HepG2 (cell line): ENCODE results near the gene BRCA1. TPM values are rescaled to one million over a fixed set of nuclear protein-coding genes. Genes with fewer than 3 reads are reported as not detected.

ENCODE experiments used
- ATF7-NPFF ChIP-seq: sonication (generic); formaldehyde crosslinking; IDR thresholded peaks from 2 replicates; pipeline ENCODE4 v1.8.1; 2023; ENCODE audit warnings: mild to moderate bottlenecking, low read depth, missing genetic modification reagents, moderate library complexity
- BATF2 ChIP-seq: sonication (generic); formaldehyde crosslinking; IDR thresholded peaks from 2 replicates; pipeline ENCODE4 v1.8.0; 2022; ENCODE audit warnings: mild to moderate bottlenecking, missing genetic modification reagents, moderate library complexity
- EEA1 ChIP-seq: sonication (generic); formaldehyde crosslinking; IDR thresholded peaks from 2 replicates; pipeline ENCODE4 v1.5.1; 2020; ENCODE audit warnings: mild to moderate bottlenecking, missing genetic modification reagents, borderline replicate concordance
- EP300 ChIP-seq, 3 experiments: sonication (generic) in 1 of 3; formaldehyde crosslinking in 1 of 3; IDR thresholded peaks; 2 replicates each; pipeline versions ENCODE4 v1.5.1 to v1.6.1; 2011 to 2020; ENCODE audit warnings: low read depth in 2 of 3, low read length in 2 of 3, borderline replicate concordance in 1 of 3, improper control_type of control experiment in 1 of 3, mild to moderate bottlenecking in 1 of 3, missing genetic modification reagents in 1 of 3, moderate library complexity in 1 of 3
- ERF ChIP-seq: IDR thresholded peaks from 2 replicates; pipeline ENCODE4 v1.6.1; 2018; ENCODE audit warnings: missing biosample characterization, missing genetic modification reagents
- EZH2 ChIP-seq: conservative IDR thresholded peaks from 2 replicates; pipeline ENCODE4 v1.6.1; 2012; ENCODE audit warnings: mild to moderate bottlenecking, low read depth, low read length, moderate library complexity
- HCFC1 ChIP-seq: fragments of 150-350 bp; IDR thresholded peaks from 2 replicates; pipeline ENCODE4 v1.6.1; 2014; ENCODE audit warnings: low read depth, low read length
- KAT8 ChIP-seq: IDR thresholded peaks from 2 replicates; pipeline ENCODE4 v1.6.1; 2016; ENCODE audit warnings: missing genetic modification reagents, missing compliant biosample characterization
- MED1 ChIP-seq: sonication (generic); formaldehyde crosslinking; IDR thresholded peaks from 2 replicates; pipeline ENCODE4 v1.4.0; 2020; ENCODE audit warnings: missing genetic modification reagents
- NFYB ChIP-seq: sonication (generic); formaldehyde crosslinking; IDR thresholded peaks from 2 replicates; pipeline ENCODE4 v1.4.0; 2020; ENCODE audit warnings: missing genetic modification reagents
- PHF8 ChIP-seq: sonication (generic); formaldehyde crosslinking; IDR thresholded peaks from 2 replicates; pipeline ENCODE4 v1.5.0; 2020; ENCODE audit warnings: missing genetic modification reagents
- RBM22 ChIP-seq: fragments of 200-400 bp; formaldehyde crosslinking; optimal IDR thresholded peaks from 2 replicates; pipeline ENCODE3; 2017; ENCODE audit warnings: mild to moderate bottlenecking, low read length, moderate library complexity
- REL ChIP-seq: sonication (generic); formaldehyde crosslinking; conservative IDR thresholded peaks from 2 replicates; pipeline ENCODE4 v1.8.0; 2022; ENCODE audit warnings: mild to moderate bottlenecking, missing genetic modification reagents, moderate library complexity
- THAP7 ChIP-seq: sonication (generic); formaldehyde crosslinking; IDR thresholded peaks from 2 replicates; pipeline ENCODE4 v1.8.1; 2023; ENCODE audit warnings: mild to moderate bottlenecking, missing genetic modification reagents
- TMF1 ChIP-seq: sonication (generic); formaldehyde crosslinking; IDR thresholded peaks from 2 replicates; pipeline ENCODE4 v1.8.1; 2022; ENCODE audit warnings: low read depth, missing genetic modification reagents
- ZBTB21 ChIP-seq: sonication (generic); formaldehyde crosslinking; IDR thresholded peaks from 2 replicates; pipeline ENCODE4 v1.4.0; 2020; ENCODE audit warnings: missing genetic modification reagents
- ZFP36 ChIP-seq: fragments of 150-350 bp; IDR thresholded peaks from 2 replicates; pipeline ENCODE4 v1.6.1; 2018; ENCODE audit warnings: borderline replicate concordance, low read length, low read depth; ENCODE audit not compliant: partially characterized antibody
- ZIK1 ChIP-seq: sonication (generic); formaldehyde crosslinking; IDR thresholded peaks from 2 replicates; pipeline ENCODE4 v1.5.0; 2020; ENCODE audit warnings: mild to moderate bottlenecking, low read depth, missing genetic modification reagents, borderline replicate concordance
- ZNF205 ChIP-seq: IDR thresholded peaks from 2 replicates; pipeline ENCODE4 v1.6.1; 2018; ENCODE audit warnings: missing biosample characterization, missing genetic modification reagents
- ZNF207 ChIP-seq: fragments of 450-650 bp; IDR thresholded peaks from 2 replicates; pipeline ENCODE4 v1.6.1; 2016; ENCODE audit warnings: antibody characterized with exemption, borderline replicate concordance
- ZNF337 ChIP-seq: sonication (generic); formaldehyde crosslinking; IDR thresholded peaks from 2 replicates; pipeline ENCODE4 v1.5.1; 2020; ENCODE audit warnings: missing genetic modification reagents, low read depth, mild to moderate bottlenecking, borderline replicate concordance
- ZNF430 ChIP-seq: sonication (generic); formaldehyde crosslinking; IDR thresholded peaks from 2 replicates; pipeline ENCODE4 v1.9.0; 2021; ENCODE audit warnings: mild to moderate bottlenecking, missing genetic modification reagents
- ZNF720 ChIP-seq: sonication (generic); formaldehyde crosslinking; IDR thresholded peaks from 2 replicates; pipeline ENCODE4 v1.4.0; 2020; ENCODE audit warnings: missing genetic modification reagents
- ZNF839 ChIP-seq: sonication (generic); formaldehyde crosslinking; IDR thresholded peaks from 2 replicates; pipeline ENCODE4 v1.4.0; 2020; ENCODE audit warnings: missing genetic modification reagents, mild to moderate bottlenecking, borderline replicate concordance
- ZZZ3 ChIP-seq: sonication (generic); formaldehyde crosslinking; IDR thresholded peaks from 2 replicates; pipeline ENCODE4 v1.4.0; 2020; ENCODE audit warnings: missing genetic modification reagents, mild to moderate bottlenecking, borderline replicate concordance
- polyA plus RNA-seq, 8 experiments: library from polyadenylated mRNA; depleted of rRNA in 3 of 8; stranded (reverse) in 7 of 8; unstranded in 1 of 8; fragments of >200 nt; fragmentation: Illumina TruSeq in 4 of 8; extraction: Trizol in 4 of 8; gene quantifications; 2 replicates each; pipeline versions ENCODE4 v1.2.1 to v1.2.3, GENCODE V29; 2011 to 2016; ENCODE audit warnings: low read depth in 4 of 8, missing spikeins in 1 of 8, mixed read lengths in 1 of 8; ENCODE audit not compliant: insufficient read depth in 1 of 8
- total RNA-seq, 5 experiments: library from RNA; depleted of rRNA; stranded (reverse); fragments of >200 nt; fragmentation: Illumina TruSeq; extraction: Trizol; gene quantifications; 2 replicates each; pipeline ENCODE4 v1.2.3, GENCODE V29; 2016; ENCODE audit warnings: low read depth in 1 of 5
- TF ChIP-seq, protein P1 (sequence below): sonication (generic); formaldehyde crosslinking; IDR thresholded peaks from 2 replicates; pipeline ENCODE4 v1.5.1; 2020; ENCODE audit warnings: missing genetic modification reagents, mild to moderate bottlenecking, borderline replicate concordance
- TF ChIP-seq, protein P2 (sequence below): IDR thresholded peaks from 2 replicates; pipeline ENCODE4 v1.6.1; 2016; ENCODE audit warnings: mild to moderate bottlenecking, missing biosample characterization, missing genetic modification reagents

Gene BRCA1
- total and polyA plus RNA-seq, 2 of the 13 experiments (the other 11 are each of a cell fraction or from before 2014, with no cell fraction given), result 13.3 to 37.5 TPM

DNA sequence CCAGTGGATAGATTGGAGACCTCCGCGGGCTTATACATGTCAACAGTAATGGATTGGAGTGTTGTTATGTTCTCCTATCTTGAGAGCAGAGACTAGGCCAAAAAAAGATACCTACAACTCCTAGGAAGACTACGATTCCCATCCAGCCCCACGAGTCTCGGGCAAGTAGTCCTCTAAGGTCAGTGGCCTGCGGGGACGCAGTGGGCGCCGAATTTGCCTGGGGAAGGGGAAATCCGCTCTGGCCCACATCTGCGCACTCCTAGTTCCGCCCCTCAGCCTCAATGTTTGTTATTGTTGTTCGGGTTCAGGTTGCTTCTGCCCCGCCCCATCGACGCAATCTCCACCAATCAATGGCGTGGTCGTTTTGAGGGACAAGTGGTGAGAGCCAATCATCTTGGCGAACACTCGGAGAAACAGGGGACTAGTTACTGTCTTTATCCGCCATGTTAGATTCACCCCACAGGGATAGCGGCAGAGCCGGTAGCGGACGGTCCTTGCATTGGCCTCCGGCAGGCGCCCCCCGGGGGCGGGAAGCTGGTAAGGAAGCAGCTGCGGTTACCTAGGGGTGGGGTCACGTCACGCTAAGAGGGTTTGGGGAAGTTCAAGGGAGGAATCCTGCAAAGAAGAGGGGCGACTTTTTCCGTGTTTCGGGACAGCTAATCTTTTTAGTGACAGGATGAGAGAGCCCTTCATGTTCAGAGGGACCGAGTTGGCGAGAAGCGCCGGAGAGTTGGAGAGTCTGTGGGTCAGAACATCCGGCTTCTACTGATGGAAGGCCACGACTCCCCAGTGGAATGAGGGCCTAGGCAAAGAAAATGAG, 45.8 kb upstream of the BRCA1 start, which contains the start of gene NBR1 (continued):
- TF ChIP-seq EEA1 (CRISPR knock-in tag) (no peak), BATF2 (CRISPR knock-in tag) (no peak), ZIK1 (no peak; the same call in 1 of the 2 replicates), ZFP36 (no peak), ZNF430 (CRISPR knock-in tag) (peak; percentile 84; the same call in 1 of the 2 replicates), REL (CRISPR knock-in tag) (peak; percentile 37; the same call in 1 of the 2 replicates), HCFC1 (no peak), ERF (CRISPR knock-in tag) (no peak; the same call in 1 of the 2 replicates), PHF8 (CRISPR knock-in tag) (peak; percentile 71), ZNF720 (CRISPR knock-in tag) (no peak), ZBTB21 (CRISPR knock-in tag) (no peak; the same call in 1 of the 2 replicates), ATF7-NPFF (CRISPR knock-in tag) (0 out of 2 replicates have a peak, but pooled peaks have one; percentile 70), NFYB (CRISPR knock-in tag) (peak; percentile 96), KAT8 (CRISPR knock-in tag) (peak; percentile 70), ZZZ3 (CRISPR knock-in tag) (peak; percentile 1; the same call in 1 of the 2 replicates), RBM22 (no peak), EZH2 (no peak), ZNF207 (no peak), THAP7 (CRISPR knock-in tag) (peak; percentile 56; the same call in 1 of the 2 replicates), ZNF205 (CRISPR knock-in tag) (no peak; the same call in 1 of the 2 replicates), EP300 (IDR thresholded peaks at IDR 0.05; ENCODE audit: low read depth in 2 of 2, low read length in 2 of 2) (peak in 1 of 2 experiments; percentile 43; a peak in 2 of 4 replicates), EP300 (CRISPR knock-in tag; IDR thresholded peaks at IDR 0.05; ENCODE audit: borderline replicate concordance) (0 out of 2 replicates have a peak, but pooled peaks have one; percentile 7), TMF1 (no peak), ZNF839 (0 out of 2 replicates have a peak, but pooled peaks have one; percentile 23), MED1 (peak; percentile 60; the same call in 1 of the 2 replicates), ZNF337 (CRISPR knock-in tag) (no peak)
- TF ChIP-seq, protein P1, sequence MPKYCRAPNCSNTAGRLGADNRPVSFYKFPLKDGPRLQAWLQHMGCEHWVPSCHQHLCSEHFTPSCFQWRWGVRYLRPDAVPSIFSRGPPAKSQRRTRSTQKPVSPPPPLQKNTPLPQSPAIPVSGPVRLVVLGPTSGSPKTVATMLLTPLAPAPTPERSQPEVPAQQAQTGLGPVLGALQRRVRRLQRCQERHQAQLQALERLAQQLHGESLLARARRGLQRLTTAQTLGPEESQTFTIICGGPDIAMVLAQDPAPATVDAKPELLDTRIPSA (CRISPR knock-in tag), result no peak; the same call in 1 of the 2 replicates
- TF ChIP-seq, protein P2, sequence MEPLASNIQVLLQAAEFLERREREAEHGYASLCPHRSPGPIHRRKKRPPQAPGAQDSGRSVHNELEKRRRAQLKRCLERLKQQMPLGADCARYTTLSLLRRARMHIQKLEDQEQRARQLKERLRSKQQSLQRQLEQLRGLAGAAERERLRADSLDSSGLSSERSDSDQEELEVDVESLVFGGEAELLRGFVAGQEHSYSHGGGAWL (CRISPR knock-in tag), result peak; percentile 46; the same call in 1 of the 2 replicates
